22Rv1 (cell line): ENCODE measurements around the gene EXOC4.

ENCODE experiments used
- H3K27ac ChIP-seq: fragments of 450-650 bp; 2 replicates; pipeline ENCODE4 v1.5.1; 2017
- CTCF ChIP-seq: fragments of 450-650 bp; IDR thresholded peaks from 2 replicates; pipeline ENCODE4 v1.5.1; 2017; ENCODE audit warnings: mild to moderate bottlenecking
- ZFX ChIP-seq: fragments of 450-650 bp; IDR thresholded peaks from 2 replicates; pipeline ENCODE4 v1.6.1; 2017; ENCODE audit warnings: antibody characterized with exemption, borderline replicate concordance

The EXOC4 gene

GRCh38 chr7:133372337-133372736 lies 119.5 kb downstream of the EXOC4 start:
- H3K27ac ChIP-seq = no peak overlapping the region
- TF ChIP-seq ZFX (no peak), CTCF (no peak)

- H3K27ac ChIP-seq = no peak overlapping the region
- no peak for TF ChIP-seq ZFX
- TF ChIP-seq CTCF = no peak
Observed at GRCh38 chr7:133376514-133376913, 123.6 kb downstream of the EXOC4 start.

GRCh38 chr7:133381965-133382364 lies 129.1 kb downstream of the EXOC4 start:
- no peak overlapping the region for H3K27ac ChIP-seq
- TF ChIP-seq ZFX = no peak
- TF ChIP-seq CTCF = no peak

GRCh38 chr7:133382775-133383559 lies 130.1 kb downstream of the EXOC4 start:
- TF ChIP-seq CTCF = no peak
- no peak for TF ChIP-seq ZFX
- no peak overlapping the region for H3K27ac ChIP-seq

- TF ChIP-seq CTCF = no peak
- TF ChIP-seq ZFX = no peak
- H3K27ac ChIP-seq = no peak overlapping the region
Observed at GRCh38 chr7:133386205-133386604, 133.3 kb downstream of the EXOC4 start.

GRCh38 chr7:133389727-133390126 lies 136.8 kb downstream of the EXOC4 start:
- no peak overlapping the region for H3K27ac ChIP-seq
- TF ChIP-seq ZFX = no peak

GRCh38 chr7:133391206-133391605 lies 138.3 kb downstream of the EXOC4 start:
- no peak for TF ChIP-seq CTCF
- no peak for TF ChIP-seq ZFX
- no peak overlapping the region for H3K27ac ChIP-seq

- no peak for TF ChIP-seq CTCF
- no peak for TF ChIP-seq ZFX
- no peak overlapping the region for H3K27ac ChIP-seq
Observed at GRCh38 chr7:133394369-133394768, 141.5 kb downstream of the EXOC4 start.
